PC-3 (cell line): ENCODE measurements around the gene PARK7. TPM values are rescaled to one million over a fixed set of nuclear protein-coding genes. Genes with fewer than 3 reads are reported as not detected.

Experiments used
- ATAC-seq: fragments of 200-7000 bp; cut with Tn5 transposase; 2 replicates; pipeline ENCODE4 v1.9.1; 2020; ENCODE audit warnings: mild to moderate bottlenecking, moderate library complexity
- BruUV-seq: library from RNA; stranded (reverse); fragments of 400-500 nt; replicated peaks from 2 replicates; lab custom pipeline; 2021; lab: Mats Ljungman, UMichigan
- CTCF ChIA-PET: fragments of 300-600 bp; sonication (Branson Sonifier 250); formaldehyde crosslinking; loops from one replicate; lab custom pipeline; 2022; ENCODE audit warnings: antibody characterized with exemption; lab: Charles Lee
- POLR2A ChIA-PET: fragments of 300-600 bp; sonication (Branson Sonifier 250); formaldehyde crosslinking; loops from one replicate; lab custom pipeline; 2022; ENCODE audit warnings: antibody characterized with exemption; ENCODE audit not compliant: unreplicated experiment; lab: Charles Lee
- DNase-seq: peaks from one replicate; pipeline ENCODE4 v3.0.0-alpha.2; 2015
- H2AFZ ChIP-seq: fragments of 300-600 bp; sonication (generic); 2 replicates; pipeline ENCODE4 v1.6.0; 2016; ENCODE audit warnings: antibody characterized with exemption, low read length
- H3F3A ChIP-seq: fragments of 300-600 bp; sonication (generic); one replicate; pipeline ENCODE4 v1.6.0; 2017; ENCODE audit warnings: antibody characterized with exemption, low read length, control low read depth, mild to moderate bottlenecking; ENCODE audit not compliant: unreplicated experiment
- H3K27ac ChIP-seq: fragments of 300-600 bp; sonication (generic); 2 replicates; pipeline ENCODE4 v1.5.1; 2016; ENCODE audit warnings: mild to moderate bottlenecking, low read length
- H3K27me3 ChIP-seq: fragments of 300-600 bp; sonication (generic); 2 replicates; pipeline ENCODE4 v1.6.1; 2016; ENCODE audit warnings: low read length, mixed read lengths
- H3K36me3 ChIP-seq: fragments of 300-600 bp; sonication (generic); 2 replicates; pipeline ENCODE4 v1.6.1; 2016; ENCODE audit warnings: low read depth, mixed run types, low read length, mixed read lengths
- H3K4me1 ChIP-seq: fragments of 300-600 bp; sonication (generic); 2 replicates; pipeline ENCODE4 v1.5.1; 2016; ENCODE audit warnings: low read length; ENCODE audit not compliant: insufficient read depth
- H3K4me2 ChIP-seq: fragments of 300-600 bp; sonication (generic); 2 replicates; pipeline ENCODE4 v1.6.0; 2016; ENCODE audit warnings: low read length
- H3K4me3 ChIP-seq: fragments of 300-600 bp; sonication (generic); 2 replicates; pipeline ENCODE4 v1.5.1; 2016; ENCODE audit warnings: mild to moderate bottlenecking, low read length, mixed read lengths
- H3K79me2 ChIP-seq: fragments of 300-600 bp; sonication (generic); 2 replicates; pipeline ENCODE4 v1.6.1; 2017; ENCODE audit warnings: low read length, mixed read lengths
- H3K9ac ChIP-seq: fragments of 300-600 bp; sonication (generic); 2 replicates; pipeline ENCODE4 v1.6.0; 2016; ENCODE audit warnings: mild to moderate bottlenecking, low read length
- H3K9me2 ChIP-seq: fragments of 300-600 bp; sonication (generic); replicated peaks from 2 replicates; pipeline ENCODE4 v1.6.1; 2016; ENCODE audit warnings: mixed run types, low read length, mixed read lengths
- H3K9me3 ChIP-seq: fragments of 300-600 bp; sonication (generic); 2 replicates; pipeline ENCODE4 v1.6.1; 2016; ENCODE audit warnings: low read length, mixed read lengths
- H4K20me1 ChIP-seq: fragments of 300-600 bp; sonication (generic); 2 replicates; pipeline ENCODE4 v1.6.1; 2016; ENCODE audit warnings: low read length, mixed read lengths
- CTCF ChIP-seq: fragments of 300-600 bp; sonication (generic); conservative IDR thresholded peaks from 2 replicates; pipeline ENCODE4 v1.5.1; 2017; ENCODE audit warnings: antibody characterized with exemption, low read depth, mild to moderate bottlenecking, low read length
- EZH2 ChIP-seq: fragments of 300-600 bp; sonication (generic); IDR thresholded peaks from one replicate; pipeline ENCODE4 v1.6.1; 2017; ENCODE audit warnings: antibody characterized with exemption, mild to moderate bottlenecking, low read length; ENCODE audit not compliant: unreplicated experiment
- EZH2phosphoT487 ChIP-seq: fragments of 300-600 bp; sonication (generic); IDR thresholded peaks from 2 replicates; pipeline ENCODE4 v1.6.1; 2018; ENCODE audit warnings: mild to moderate bottlenecking, antibody characterized with exemption, low read length, borderline replicate concordance
- intact Hi-C: fragments of 100-400 bp; cut with micrococcal nuclease; formaldehyde crosslinking; loops from 2 replicates; pipeline ENCODE4 v1.9.0; 2023
- total RNA-seq: library from RNA; depleted of rRNA; stranded (reverse); fragments of >200 nt; gene quantifications from 2 replicates; pipeline ENCODE4 v1.2.3, GENCODE V29; 2014

Gene PARK7
- total RNA-seq, 1 experiment from 2014 or later = 316 TPM

DNA sequence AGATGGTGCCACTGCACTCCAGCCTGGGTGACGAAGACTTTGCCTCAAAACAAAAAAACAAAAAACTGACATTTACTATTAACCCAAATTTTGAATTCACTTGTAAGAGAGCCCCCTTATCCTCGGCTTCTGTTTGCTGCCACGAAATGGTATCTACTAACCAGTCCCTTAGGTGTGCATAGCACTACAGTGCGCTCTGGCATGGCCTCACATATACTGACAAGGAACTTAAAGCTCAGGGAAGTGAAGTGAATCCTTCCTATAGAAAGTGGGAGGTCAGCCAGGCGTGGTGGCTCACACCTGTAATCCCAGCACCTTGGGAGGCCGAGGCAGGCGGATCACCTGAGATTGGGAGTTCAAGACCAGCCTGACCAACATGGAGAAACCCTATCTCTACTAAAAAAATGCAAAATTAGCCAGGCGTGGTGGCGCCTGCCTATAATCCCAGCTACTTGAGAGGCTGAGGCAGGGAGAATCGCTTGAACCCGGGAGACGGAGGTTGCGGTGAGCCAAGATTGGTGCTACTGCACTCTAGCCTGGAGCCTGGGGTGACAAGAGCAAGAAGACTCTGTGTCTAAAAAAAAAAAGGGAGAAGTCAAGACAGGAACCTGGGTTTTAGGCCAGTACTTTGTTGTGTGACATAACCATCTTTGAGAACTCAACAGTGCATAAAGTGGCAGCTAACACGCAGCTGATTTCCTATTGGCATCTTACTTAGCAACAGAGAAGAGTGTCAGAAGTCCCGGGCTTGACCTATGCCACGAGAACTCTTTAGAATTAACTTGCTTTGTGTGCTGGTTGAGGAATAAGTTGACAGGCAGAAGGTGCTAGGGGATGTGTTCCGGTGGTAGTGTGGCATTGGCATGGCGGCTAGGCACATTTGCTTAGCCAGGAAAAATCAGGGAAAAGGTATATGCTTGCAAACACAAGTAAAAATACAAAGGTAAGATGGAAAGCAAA, 47.8 kb downstream of the PARK7 start:
- no peak overlapping the region for H2AFZ ChIP-seq
- H3K27ac ChIP-seq = no peak overlapping the region
- no peak overlapping the region for H3K4me2 ChIP-seq
- CTCF ChIA-PET = no interaction called here
- no peak overlapping the region for H3K9ac ChIP-seq
- peaks cover 38% of the 10 kb centered on the region for H3K79me2 ChIP-seq
- POLR2A ChIA-PET = no interaction called here
- H3K36me3 ChIP-seq = peaks cover 42% of the 10 kb centered on the region
- no TSS peak for BruUV-seq
- ATAC-seq (no peak), DNase-seq (no peak)
- TF ChIP-seq EZH2 (no peak), CTCF (no peak), EZH2phosphoT487 (no peak)
- H3K4me1 ChIP-seq = peaks cover 28% of the 10 kb centered on the region
- no peak overlapping the region for H3K4me3 ChIP-seq
- H3F3A ChIP-seq = peaks cover 43% of the 10 kb centered on the region
- no peaks in the 10 kb centered on the region for H3K9me2 ChIP-seq
- no peaks in the 10 kb centered on the region for H3K27me3 ChIP-seq
- intact Hi-C loops = no loop called here
- H4K20me1 ChIP-seq = peaks cover 42% of the 10 kb centered on the region
- H3K9me3 ChIP-seq = no peaks in the 10 kb centered on the region

GRCh38 chr1:8010080-8010664, 48.7 kb downstream of the PARK7 start:
- H3K27me3 ChIP-seq = no peaks in the 10 kb centered on the region
- H3K9me3 ChIP-seq = no peaks in the 10 kb centered on the region
- peaks cover 46% of the 10 kb centered on the region for H3K79me2 ChIP-seq
- H3K9me2 ChIP-seq = no peaks in the 10 kb centered on the region
- H3F3A ChIP-seq = peaks cover 46% of the 10 kb centered on the region
- H3K27ac ChIP-seq = no peak overlapping the region
- DNase-seq (no peak), ATAC-seq (no peak; the same call in 1 of the 2 replicates)
- H3K4me2 ChIP-seq = no peak overlapping the region
- H4K20me1 ChIP-seq = peaks cover 50% of the 10 kb centered on the region
- H3K9ac ChIP-seq = no peak overlapping the region
- ChIA-PET CTCF (no interaction called here), POLR2A (interaction anchor here (0.7 kb wide), 1 partner anchor 301 kb away, joined by 5 read pairs; no protein-coding TSS in a partner anchor)
- no peak for TF ChIP-seq EZH2phosphoT487
- TF ChIP-seq EZH2 = no peak
- TF ChIP-seq CTCF = no peak
- no peak overlapping the region for H2AFZ ChIP-seq
- peaks cover 21% of the 10 kb centered on the region for H3K4me1 ChIP-seq
- intact Hi-C loops = no loop called here
- BruUV-seq = no TSS peak
- H3K36me3 ChIP-seq = peaks cover 50% of the 10 kb centered on the region
- H3K4me3 ChIP-seq = no peak overlapping the region
